ENCODE data around the gene LRRN2. TPM values are rescaled to one million over a fixed set of nuclear protein-coding genes. Genes with fewer than 3 reads are reported as not detected.

Gene LRRN2
- total RNA-seq, 1 experiment from 2014 or later = 5.8 TPM

DNA sequence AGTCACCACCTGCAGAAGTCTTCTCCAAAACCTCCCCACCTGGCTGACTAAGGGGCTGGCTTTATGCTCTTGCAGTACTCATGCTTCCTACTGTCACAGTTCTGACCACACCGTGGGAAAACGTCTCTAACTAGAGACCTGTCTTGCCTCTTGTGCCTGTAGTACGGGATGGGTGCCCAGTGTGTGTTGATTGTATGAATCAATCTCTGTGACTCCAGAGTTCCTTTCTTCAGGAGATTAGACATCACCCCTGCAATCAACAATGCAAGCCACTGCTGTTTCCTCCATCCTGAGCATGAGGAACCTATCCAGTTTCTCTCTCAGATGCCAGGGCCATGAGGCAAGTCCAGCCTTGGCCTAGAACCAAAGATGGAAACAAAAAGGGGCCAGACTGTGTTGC is 64.1 kb downstream of the LRRN2 start:
- H3K14ac ChIP-seq (ENCODE audit: insufficient read depth, low read length) = no peak overlapping the region
- H3K9ac ChIP-seq (ENCODE audit: extremely low read depth, insufficient read length, low read length) = no peak overlapping the region
- H3K27me3 ChIP-seq (ENCODE audit: insufficient read depth, low read length) = no peaks in the 10 kb centered on the region
- H2BK5ac ChIP-seq (ENCODE audit: insufficient read length, low read length) = no peak overlapping the region
- no peaks in the 10 kb centered on the region for H3K9me3 ChIP-seq (ENCODE audit: control insufficient read depth, low read depth, low read length)
- no peaks in the 10 kb centered on the region for H3K9me3 Mint-ChIP-seq
- no peak overlapping the region for H3K4me3 Mint-ChIP-seq
- H2AFZ ChIP-seq (ENCODE audit: low read length) = no peak overlapping the region
- H3K4ac ChIP-seq (ENCODE audit: low read depth, low read length) = no peak overlapping the region
- no peaks in the 10 kb centered on the region for H4K20me1 ChIP-seq (ENCODE audit: control insufficient read depth, insufficient read depth, insufficient read length)
- H3K23ac ChIP-seq (ENCODE audit: insufficient read length, low read depth, low read length) = no peak overlapping the region
- no peak overlapping the region for H2BK120ac ChIP-seq (ENCODE audit: low read depth, low read length, poor library complexity, severe bottlenecking)
- H3K79me2 ChIP-seq (ENCODE audit: insufficient read depth, low read length) = no peaks in the 10 kb centered on the region
- H2BK20ac ChIP-seq (ENCODE audit: low read depth, low read length, poor library complexity, severe bottlenecking) = no peak overlapping the region
- H4K8ac ChIP-seq (replicated peaks; ENCODE audit: insufficient read length, low read depth, low read length) = no peak overlapping the region
- no peak overlapping the region for H3K56ac ChIP-seq (ENCODE audit: insufficient read length, low read depth, low read length)
- no peak overlapping the region for H3K4me2 ChIP-seq (ENCODE audit: insufficient read depth, insufficient read length, low read length)
- DNase-seq = no peak
- H4K91ac ChIP-seq (ENCODE audit: insufficient read length, low read depth, low read length) = no peak overlapping the region
- no peak overlapping the region for H3T11ph ChIP-seq (ENCODE audit: low read length)
- H3K23me2 ChIP-seq (ENCODE audit: insufficient read length, low read depth, low read length, poor library complexity, severe bottlenecking) = no peaks in the 10 kb centered on the region
- H3K27ac Mint-ChIP-seq = no peak overlapping the region; a peak in 1 of 7 replicates
- no peak overlapping the region for H2AK5ac ChIP-seq (ENCODE audit: insufficient read length, low read length)
- no peak overlapping the region for H2BK12ac ChIP-seq (ENCODE audit: insufficient read length, low read depth, low read length)
- no CpG with 5 or more reads among the region's 3 CpGs for WGBS (ENCODE audit: extremely low coverage, insufficient read length, low lambda C conversion rate)
- H3K36me3 Mint-ChIP-seq (ENCODE audit: insufficient read depth in 1 of 3, low read depth in 3 of 3) = no peaks in the 10 kb centered on the region; a peak in 2 of 7 replicates
- H3K18ac ChIP-seq (ENCODE audit: insufficient read length, low read depth, low read length) = no peak overlapping the region
- H3K79me1 ChIP-seq (ENCODE audit: insufficient read depth, low read depth, low read length, poor library complexity, severe bottlenecking) = no peaks in the 10 kb centered on the region
- no peak overlapping the region for H4K5ac ChIP-seq (ENCODE audit: insufficient read length, low read depth, low read length)
- no peaks in the 10 kb centered on the region; the same call in 1 of the 2 replicates for H3K4me1 ChIP-seq (ENCODE audit: insufficient read depth, low read length)
- TF ChIP-seq, protein P1, sequence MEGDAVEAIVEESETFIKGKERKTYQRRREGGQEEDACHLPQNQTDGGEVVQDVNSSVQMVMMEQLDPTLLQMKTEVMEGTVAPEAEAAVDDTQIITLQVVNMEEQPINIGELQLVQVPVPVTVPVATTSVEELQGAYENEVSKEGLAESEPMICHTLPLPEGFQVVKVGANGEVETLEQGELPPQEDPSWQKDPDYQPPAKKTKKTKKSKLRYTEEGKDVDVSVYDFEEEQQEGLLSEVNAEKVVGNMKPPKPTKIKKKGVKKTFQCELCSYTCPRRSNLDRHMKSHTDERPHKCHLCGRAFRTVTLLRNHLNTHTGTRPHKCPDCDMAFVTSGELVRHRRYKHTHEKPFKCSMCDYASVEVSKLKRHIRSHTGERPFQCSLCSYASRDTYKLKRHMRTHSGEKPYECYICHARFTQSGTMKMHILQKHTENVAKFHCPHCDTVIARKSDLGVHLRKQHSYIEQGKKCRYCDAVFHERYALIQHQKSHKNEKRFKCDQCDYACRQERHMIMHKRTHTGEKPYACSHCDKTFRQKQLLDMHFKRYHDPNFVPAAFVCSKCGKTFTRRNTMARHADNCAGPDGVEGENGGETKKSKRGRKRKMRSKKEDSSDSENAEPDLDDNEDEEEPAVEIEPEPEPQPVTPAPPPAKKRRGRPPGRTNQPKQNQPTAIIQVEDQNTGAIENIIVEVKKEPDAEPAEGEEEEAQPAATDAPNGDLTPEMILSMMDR (conservative IDR thresholded peaks at IDR 0.05) = no peak
- H3K27me3 Mint-ChIP-seq (ENCODE audit: low read depth) = no peaks in the 10 kb centered on the region; the same call in none of the 2 replicates
- H3K27ac ChIP-seq (ENCODE audit: insufficient read length, low read depth, low read length) = no peak overlapping the region
- no peak overlapping the region for H2BK15ac ChIP-seq (ENCODE audit: low read depth, low read length)
- peaks cover 20 to 36% of the 10 kb centered on the region in 2 experiments for H3K4me1 Mint-ChIP-seq
